Activated CD8-positive, alpha-beta T cell treated with anti-CD3 and anti-CD28 coated beads for 36 hours (primary cell): Measurements from ENCODE around the gene CWC22. TPM values are rescaled to one million over a fixed set of nuclear protein-coding genes. Genes with fewer than 3 reads are reported as not detected.

Experiments
- total RNA-seq, 2 experiments: library from RNA; stranded (reverse); gene quantifications; one replicate each; pipeline ENCODE4 v1.2.3, GENCODE V29; 2021

The CWC22 gene
- total RNA-seq, 2 experiments from 2014 or later, result 23.4 to 23.9 TPM

Other genes with a start within 250 kb of the CWC22 start
- not detected for gene ZNF385B, start 145.7 kb downstream of the CWC22 start, total RNA-seq